Activated CD8-positive, alpha-beta memory T cell treated with anti-CD3 and anti-CD28 coated beads, Interleukin-2, amount 50 U/mL, for 1 hour (primary cell): ENCODE measurements around the gene DHRS3.
A peak's percentile ranks its signal among the peaks of the same experiment; 100 is the strongest.
"Not testable (repeated sequence)": the region's sequence is repeated elsewhere in the genome, so short reads cannot be mapped to it uniquely, and the experiment has no call there.

Experiments
- DNase-seq: peaks from one replicate; pipeline ENCODE4 v3.0.0-alpha.2; 2020; ENCODE audit errors: extremely low read depth

Gene DHRS3, protein sequence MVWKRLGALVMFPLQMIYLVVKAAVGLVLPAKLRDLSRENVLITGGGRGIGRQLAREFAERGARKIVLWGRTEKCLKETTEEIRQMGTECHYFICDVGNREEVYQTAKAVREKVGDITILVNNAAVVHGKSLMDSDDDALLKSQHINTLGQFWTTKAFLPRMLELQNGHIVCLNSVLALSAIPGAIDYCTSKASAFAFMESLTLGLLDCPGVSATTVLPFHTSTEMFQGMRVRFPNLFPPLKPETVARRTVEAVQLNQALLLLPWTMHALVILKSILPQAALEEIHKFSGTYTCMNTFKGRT

GRCh38 chr1:12617901-12618660 is at the start of gene DHRS3:
DHRS3 (minus strand) TSS chr1:12618210; CDS start chr1:12617348, 862 bp downstream.
- DNase-seq: no peak

DNA sequence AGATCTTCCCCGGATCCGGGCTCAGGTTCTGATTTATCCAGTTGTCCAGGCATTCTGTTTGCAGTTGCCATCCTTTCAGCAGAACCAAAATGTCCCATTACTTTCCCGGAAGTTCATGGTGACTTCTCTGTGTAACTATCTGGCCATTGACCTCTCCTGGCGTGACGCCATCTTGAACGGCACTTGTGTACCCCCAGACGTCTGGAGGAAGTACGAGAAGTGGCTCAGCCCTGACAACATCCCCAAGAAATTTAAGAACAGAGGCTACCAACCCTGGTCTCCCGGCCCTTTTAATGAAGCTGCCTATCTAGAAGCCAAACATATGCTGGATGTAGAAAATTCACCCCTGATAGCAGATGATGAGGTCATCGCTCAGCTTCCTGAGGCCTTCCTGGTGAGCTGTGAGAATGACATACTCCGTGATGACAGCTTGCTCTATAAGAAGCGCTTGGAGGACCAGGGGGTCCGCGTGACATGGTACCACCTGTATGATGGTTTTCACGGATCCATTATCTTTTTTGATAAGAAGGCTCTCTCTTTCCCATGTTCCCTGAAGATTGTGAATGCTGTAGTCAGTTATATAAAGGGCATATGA is 48.2 kb upstream of the DHRS3 start:
- DNase-seq: no peak

DNA sequence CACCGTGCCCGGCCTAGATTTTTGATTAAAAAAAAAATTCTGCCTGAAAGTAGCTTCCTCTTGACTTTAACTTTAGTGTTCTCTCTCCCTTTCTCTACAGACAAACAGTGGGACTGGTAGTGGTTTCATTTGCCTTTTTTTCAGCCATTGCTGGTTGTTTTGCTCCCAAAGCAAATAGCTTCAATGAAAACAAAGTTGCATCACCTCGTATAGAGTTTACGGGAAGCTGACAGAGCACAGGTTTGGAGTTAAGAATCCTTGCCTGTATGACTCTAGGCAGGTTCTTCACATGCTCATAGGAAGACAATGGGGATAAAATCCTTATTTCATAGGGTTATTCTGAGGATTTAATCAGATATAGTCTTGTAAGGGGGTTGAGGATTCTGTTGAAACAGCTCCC is 47.5 kb upstream of the DHRS3 start:
- DNase-seq: no peak

DNA sequence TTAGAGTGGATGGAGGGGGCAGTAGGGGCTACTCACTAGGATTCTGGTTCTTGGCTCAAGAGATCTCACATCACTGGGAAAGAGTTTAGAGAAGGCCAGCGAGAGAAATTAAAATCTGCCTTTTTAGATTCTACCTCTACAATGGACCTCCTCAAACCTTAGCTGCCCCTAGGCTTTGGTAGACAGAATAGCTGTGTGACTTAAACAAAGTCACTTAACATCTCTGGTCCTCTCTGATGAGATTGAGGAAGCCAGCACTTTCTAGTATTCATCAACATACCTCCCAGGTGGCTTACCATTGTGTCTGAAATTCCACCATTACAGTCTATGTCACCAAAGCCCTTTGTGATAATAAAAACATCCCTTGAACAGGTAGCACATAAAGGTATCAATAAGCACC is 44.5 kb upstream of the DHRS3 start:
- no peak for DNase-seq

GRCh38 chr1:12661606-12662219 is 43.7 kb upstream of the DHRS3 start:
- no peak for DNase-seq

- peak; percentile 28 for DNase-seq
Measured at GRCh38 chr1:12658531-12659453, 40.8 kb upstream of the DHRS3 start.

DNA sequence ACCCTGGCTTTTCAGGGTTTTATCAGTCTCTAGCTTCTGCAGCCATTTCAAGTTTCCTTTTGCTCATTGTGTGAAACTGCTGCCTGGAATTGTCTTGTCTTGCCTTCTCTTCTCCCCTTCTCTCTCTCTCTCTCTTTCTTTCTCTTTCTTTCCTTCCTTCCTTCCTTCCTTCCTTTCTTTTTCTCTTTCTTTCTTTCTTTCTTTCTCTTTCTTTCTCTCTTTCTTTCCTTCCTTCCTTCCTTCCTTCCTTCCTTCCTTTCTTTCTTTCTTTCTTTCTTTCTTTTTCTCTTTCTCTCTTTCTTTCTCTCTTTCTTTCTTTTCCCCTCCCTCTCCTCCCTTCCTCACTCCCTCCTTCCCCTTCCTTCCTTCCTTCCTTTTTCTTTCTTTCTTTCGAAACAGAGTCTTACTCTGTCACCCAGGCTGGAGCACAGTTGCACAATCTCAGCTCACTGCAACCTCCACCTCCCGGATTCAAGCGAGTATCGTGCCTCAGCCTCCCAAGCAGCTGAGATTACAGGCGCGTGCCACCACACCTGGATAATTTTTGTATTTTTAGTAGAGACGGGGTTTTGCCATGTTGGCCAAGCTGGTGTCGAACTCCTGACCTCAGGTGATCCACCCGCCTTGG is 40.0 kb upstream of the DHRS3 start:
- not testable (repeated sequence) for DNase-seq

DNA sequence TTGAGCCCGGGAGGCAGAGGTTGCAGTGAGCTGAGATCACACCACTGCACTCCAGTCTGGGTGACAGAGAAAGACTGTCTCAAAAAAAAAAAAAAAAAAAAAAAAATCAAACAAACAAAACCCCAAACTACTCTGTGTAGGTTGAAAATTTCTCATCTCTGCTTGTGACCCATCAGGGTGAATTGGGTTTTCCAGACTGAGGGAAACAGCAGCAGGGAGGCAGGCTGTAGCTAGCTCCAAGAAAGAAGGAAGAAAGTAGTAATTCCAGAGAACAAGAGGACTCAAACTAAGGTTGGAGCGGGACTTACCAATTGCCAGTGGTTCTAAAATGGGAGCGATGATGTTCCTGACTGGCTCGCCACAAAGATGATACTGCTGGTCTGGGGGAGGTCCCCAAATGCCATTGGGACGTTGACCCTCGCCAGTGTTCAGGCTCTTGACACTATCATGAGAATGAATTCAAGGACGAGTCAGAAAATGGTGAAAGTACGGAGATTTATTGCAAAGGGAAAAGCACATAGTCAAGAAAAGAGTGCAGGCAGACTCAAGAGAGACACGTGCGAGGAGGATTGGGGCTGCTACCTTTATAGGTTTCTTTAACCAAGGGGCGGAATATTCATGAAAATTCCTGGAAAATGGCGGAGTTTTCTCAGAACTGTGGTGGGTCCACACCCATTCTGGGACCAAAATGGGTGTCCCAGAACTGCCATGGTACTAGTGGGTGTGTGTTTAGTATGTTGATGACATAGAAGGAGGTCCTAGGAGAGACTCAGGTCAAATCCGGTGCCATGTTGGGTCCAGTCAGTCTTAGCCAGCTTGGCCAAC is 39.3 kb upstream of the DHRS3 start:
- DNase-seq: no peak

GRCh38 chr1:12656575-12656974 is 38.6 kb upstream of the DHRS3 start:
- no peak for DNase-seq

DNA sequence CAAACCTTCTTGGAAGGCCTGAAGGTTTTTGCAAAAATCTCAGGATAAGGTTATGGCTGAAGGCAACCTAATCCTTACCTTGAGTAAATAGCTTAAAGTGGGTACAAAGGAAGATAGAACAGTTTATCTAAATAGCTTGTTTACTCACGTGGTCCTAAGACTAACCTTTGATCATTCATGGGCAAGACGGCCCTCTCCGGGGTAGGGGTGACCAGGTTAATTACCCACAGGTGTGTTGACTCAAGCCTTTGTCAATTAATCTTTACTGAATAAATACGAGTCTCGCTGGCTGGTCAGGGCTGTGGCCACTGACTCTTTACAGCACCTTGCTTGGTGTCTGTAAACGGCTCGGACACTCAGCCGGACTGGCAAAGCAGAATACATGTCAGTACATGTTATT is 36.6 kb upstream of the DHRS3 start:
- no peak for DNase-seq

DNA sequence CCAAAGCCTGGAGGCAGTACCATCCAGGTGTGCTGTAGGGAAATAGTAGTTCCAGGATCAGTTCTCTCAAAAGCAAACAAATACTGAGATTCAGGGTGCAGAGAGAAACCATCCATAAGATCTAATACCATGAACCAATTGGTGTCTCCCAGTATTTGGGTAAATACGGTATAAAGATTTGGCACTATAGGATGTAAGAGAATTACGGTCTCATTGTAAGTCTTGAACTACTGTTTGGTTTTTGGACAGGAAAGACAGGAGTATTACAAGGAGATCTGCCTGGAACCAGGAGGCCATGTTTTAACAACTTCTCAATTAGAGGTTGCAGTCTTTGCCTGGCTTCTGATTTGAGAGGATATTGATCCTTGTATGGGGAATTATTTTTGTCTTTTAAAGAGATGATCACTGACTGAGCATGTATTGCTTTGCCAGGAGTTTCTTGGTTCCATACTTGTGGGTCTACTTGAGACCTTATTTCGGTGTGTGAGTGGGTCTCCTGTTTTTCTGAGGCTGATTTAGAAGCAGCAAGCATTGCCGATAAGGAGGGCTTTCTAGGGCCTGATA is 36.1 kb upstream of the DHRS3 start:
- no peak for DNase-seq

DNA sequence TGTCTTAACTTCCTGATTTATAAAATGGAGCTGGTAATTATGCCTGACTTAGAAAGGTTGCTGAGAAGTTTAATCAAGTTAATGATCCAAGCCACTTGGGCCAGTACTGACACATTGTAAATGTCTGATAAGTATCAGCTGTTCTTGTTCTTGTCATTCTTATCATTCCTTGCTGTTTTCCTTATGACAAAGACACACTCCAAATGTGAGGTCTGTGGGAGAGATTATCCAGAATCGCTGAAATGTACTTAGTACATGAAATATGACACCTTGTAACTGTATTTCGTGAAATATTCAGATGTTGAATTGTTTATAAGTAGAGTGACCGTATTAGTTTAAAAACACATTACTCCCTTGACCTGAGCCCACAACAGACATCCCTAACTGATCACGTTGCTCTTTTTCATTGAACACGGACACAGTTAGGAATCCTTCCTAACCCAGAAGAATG is 32.0 kb upstream of the DHRS3 start:
- DNase-seq: no peak

DNA sequence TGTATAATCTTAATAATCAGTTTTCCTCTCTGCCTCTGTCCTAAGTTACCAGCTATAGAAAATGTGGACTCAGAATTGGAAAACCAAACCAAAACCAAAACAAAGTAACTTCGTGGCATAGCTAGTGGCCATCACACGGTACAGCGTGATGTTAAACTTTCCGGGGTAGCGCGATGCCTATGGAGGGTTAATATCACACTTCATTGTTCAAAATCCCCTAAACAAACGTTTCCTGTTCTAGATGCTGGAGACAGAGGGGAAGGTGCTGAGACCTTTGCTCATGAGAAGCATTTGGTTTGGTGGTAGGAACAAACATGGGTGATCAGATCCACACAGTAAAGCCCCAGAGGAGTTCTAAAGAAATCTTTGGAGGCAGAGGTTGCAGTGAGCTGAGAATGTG is 30.7 kb upstream of the DHRS3 start:
- DNase-seq: no peak

- not testable (repeated sequence) for DNase-seq
Measured at GRCh38 chr1:12645401-12645800, 27.4 kb upstream of the DHRS3 start.

DNA sequence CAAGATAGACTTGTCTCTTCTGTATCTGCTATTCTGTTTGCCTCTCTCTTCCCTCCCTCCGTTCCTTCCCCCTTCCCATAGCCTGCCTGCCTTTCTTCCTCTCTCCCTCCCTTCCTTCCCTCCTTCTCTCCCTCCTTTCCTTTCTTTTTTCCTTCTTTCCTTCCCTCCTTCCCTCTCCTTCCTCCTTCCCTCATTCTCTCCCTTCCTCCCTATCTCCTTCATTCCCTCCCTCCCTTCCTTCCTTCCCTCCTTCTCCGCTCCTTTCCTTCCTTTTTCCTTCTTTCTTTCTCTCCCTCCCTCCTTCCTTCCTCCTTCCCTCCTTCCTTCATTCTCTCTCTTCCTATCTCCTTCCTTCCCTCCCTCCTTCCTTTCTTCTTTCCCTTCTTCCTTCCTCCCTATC is 26.8 kb upstream of the DHRS3 start:
- no peak for DNase-seq

DNA sequence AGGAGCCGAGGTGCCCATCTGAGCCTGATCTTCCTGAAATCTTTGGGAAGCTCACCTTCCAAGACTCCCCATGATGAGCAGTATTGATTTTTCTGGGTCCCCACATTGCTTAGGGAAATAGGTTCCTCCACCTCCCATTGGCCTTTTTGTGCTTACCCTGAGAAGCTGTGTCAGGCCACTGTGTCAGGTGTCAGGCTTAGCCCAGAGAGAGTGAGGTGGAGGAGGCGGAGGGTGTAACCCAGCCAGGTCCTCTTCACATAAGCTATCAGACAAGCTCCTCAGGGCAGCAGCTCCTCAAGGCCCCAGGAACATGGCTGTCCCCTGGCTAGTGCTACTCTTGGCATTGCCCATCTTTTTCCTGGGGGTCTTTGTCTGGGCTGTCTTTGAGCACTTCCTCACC is 26.2 kb upstream of the DHRS3 start:
- DNase-seq: no peak

DNA sequence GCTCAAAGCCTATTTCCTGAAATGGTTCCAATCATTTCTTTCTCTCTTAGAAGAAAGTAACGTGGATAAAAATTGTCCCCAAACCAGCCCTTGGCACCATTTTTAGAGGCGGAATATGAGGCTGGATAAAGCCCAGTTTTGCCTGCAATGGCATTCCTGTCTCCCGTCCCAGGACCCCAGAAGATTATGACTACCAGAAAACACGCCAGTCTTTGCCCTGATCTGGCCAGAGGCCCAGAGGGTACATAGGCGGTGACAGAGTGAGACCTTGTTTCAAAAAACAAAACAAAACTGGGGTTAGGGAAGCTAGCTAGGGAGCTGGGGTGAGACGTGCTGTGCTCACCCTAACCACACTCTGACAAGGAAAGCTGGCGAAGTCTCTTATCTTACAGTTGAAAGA is 25.8 kb upstream of the DHRS3 start, which contains the start of gene AADACL4:
TSS of gene AADACL4 (plus strand) at position 301 of the 400 bp plus-strand sequence. CDS start 462 bp downstream, outside the sequence.
- no peak for DNase-seq

- DNase-seq: no peak
Measured at GRCh38 chr1:12643079-12643478, 25.1 kb upstream of the DHRS3 start.

DNA sequence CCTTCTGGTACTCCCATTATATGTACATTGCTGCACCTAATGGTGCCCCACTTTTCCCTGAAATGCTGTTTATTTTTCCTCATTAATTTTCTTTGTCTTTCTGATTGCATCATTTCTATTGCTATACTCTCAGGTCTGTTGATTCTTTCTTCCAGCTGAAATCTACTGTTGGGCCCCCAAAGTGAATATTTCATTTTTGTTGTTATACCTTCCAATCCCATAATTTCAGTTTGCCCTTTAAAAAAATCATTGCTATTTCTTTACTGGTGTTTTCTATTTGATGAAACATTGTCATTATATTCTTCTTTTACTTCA is 22.9 kb upstream of the DHRS3 start:
- DNase-seq: no peak
